ENCODE data around the gene PPP1R26. TPM values are rescaled to one million over a fixed set of nuclear protein-coding genes. Genes with fewer than 3 reads are reported as not detected.

PPP1R26 gene
- total RNA-seq, 4 donors from 2014 or later, result 10.0 to 31.1 (median 18.2) TPM

DNA sequence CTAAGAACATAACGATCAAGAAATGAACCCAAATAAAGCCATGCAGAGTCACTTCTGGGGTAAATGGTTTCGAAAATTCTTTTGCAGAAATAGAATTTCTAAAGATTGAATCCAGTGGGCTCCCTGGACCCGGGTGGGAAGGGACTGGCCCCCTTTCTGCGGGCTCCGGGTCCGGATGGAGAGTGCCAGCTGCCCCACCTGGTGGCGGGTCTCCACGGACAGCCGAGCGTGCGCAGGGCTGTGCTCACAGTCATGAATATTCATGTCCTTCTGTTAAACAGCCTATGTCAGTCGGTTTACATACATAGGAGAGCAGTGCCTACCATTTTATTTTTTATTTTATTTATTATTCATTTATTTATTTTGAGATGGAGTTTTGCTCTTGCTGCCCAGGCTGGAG, 4.7 kb upstream of the PPP1R26 start:
- Histone ChIP-seq H3K27me3 (peaks cover 0 to 6% (median 0%) of the 10 kb centered on the region in 4 donors), H3K4me1 (peaks cover 2 to 11% (median 9%) of the 10 kb centered on the region in 4 donors), H3K27ac (replicated peaks in 1 of 4) (no peak overlapping the region), H3K4me3 (no peak overlapping the region), H3K36me3 (no peaks in the 10 kb centered on the region), H3K9me3 (no peaks in the 10 kb centered on the region)
- intact Hi-C loops (cut with DNase I), result no loop called here
- TF ChIP-seq POLR2A (IDR thresholded peaks at IDR 0.05; ENCODE audit: low read depth) (no peak), CTCF (IDR thresholded peaks at IDR 0.05) (peak in 1 of 3 experiments; percentile 21), EP300 (IDR thresholded peaks at IDR 0.05) (no peak)
- DNase-seq (ENCODE audit: extremely low spot score), result no peak
- 27% methylated on average over 12 of the region's 12 CpGs for WGBS

DNA sequence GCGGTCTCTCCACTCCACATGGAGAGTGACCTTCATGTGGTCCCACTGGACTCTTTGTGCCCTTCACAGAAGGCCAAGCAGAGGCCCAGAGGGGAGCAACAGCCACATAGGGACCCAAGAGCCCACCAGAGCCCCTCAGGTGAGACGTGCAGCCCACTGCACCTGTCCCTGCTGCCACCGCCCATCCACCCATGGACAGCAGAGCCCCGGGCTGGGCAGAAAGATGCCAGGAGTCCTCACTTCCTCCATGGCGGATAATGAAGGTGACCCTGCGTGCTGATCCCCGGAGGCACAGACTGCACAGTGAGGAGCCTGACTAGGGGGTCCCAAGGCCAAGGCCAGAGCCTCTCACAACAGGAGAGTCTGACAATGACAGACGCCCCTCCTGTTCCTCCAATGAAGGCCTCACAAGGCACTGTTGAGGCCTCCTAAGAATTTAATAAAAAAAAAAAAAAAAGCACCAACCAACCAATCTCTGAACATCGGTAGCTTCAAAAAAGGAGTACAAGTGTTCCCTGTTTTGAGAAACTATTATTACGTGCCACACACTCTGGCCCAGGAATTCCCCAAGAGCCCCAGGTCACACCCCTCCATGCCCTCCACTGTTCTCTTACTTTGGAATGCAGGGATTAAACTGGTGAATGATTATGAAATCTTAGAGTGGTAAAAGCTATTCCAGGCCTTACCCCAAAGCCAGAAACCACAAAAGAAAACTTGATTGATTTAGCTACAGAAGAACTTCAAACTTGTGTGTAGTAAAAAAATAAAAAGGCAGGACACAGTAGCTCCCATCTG, 2.8 kb upstream of the PPP1R26 start:
- Histone ChIP-seq H3K27me3 (no peaks in the 10 kb centered on the region), H3K27ac (replicated peaks in 1 of 4) (no peak overlapping the region), H3K4me1 (peaks cover 12 to 23% (median 21%) of the 10 kb centered on the region in 4 donors), H3K4me3 (no peak overlapping the region), H3K36me3 (no peaks in the 10 kb centered on the region), H3K9me3 (no peaks in the 10 kb centered on the region)
- no peak for DNase-seq (ENCODE audit: extremely low spot score)
- TF ChIP-seq POLR2AphosphoS5 (IDR thresholded peaks at IDR 0.05) (no peak), EP300 (IDR thresholded peaks at IDR 0.05) (no peak), POLR2A (IDR thresholded peaks at IDR 0.05; ENCODE audit: low read depth) (no peak), CTCF (IDR thresholded peaks at IDR 0.05) (no peak)
- WGBS, result 90% methylated on average over 9 of the region's 10 CpGs
- intact Hi-C loops (cut with DNase I), result no loop called here

DNA sequence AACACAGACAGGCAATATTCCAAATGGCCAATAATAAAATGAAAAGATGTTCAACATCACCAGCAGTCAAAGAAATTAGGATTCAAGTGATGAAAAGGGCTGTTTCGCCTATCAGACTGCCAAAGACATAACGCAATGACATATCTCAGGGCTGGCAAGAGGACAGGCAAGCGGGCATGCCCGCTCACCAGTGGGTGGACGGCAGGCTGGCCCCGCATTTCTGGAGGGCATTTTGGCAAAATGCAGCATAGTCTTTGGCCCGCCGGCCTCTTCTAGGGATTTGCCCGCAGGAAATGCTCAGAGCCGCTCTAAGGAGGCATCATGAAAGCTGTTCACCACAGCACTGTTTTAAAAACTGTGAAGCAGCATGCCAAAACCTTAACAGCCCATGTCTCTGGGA, 1.4 kb upstream of the PPP1R26 start:
- no peak for TF ChIP-seq EP300 (IDR thresholded peaks at IDR 0.05)
- H3K4me3 ChIP-seq, result no peak overlapping the region
- intact Hi-C loops (cut with DNase I), result no loop called here
- no peak for DNase-seq (ENCODE audit: extremely low spot score)
- H3K4me1 ChIP-seq, result peaks cover 12 to 26% (median 21%) of the 10 kb centered on the region in 4 donors
- 71% methylated on average over 10 of the region's 10 CpGs for WGBS
- peak overlapping the region in 2 of 4 donors; percentile 77 to 90 for H3K27ac ChIP-seq (replicated peaks in 1 of 4)
- peaks cover 0 to under 1% (median 0%) of the 10 kb centered on the region in 4 donors for H3K36me3 ChIP-seq
- H3K27me3 ChIP-seq, result no peaks in the 10 kb centered on the region
- no peaks in the 10 kb centered on the region for H3K9me3 ChIP-seq

DNA sequence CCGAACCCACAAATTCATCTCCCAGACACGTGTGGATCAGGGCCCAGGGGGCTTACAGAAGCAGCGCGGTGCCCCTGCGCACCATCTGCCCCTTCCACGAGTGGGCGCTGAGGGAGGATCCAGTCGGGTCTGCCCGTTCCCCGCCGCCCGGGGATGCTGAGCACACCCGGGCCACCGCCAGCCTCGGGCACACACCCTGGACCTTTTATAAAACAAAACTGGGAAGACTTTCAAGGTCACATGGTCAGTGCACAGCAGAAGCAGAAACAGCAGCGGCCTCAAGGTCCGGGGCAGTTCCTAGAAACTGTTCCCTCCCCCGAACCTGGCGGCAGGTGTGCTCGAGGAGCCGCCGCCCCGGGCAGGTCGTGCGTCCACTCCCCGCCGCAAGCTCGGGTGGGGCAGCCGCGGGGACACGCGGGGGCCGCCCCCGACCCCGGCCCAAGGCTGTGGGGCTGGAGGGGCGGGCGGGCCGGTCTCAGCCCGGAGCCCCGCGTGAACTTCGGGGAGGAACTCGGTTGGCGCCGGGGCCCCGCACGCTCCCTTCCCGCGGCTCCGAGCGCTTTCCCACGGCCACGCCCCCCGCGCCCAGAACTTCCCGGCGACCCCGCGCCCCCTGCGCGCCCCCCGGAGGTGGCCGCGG, 633 bp upstream of the PPP1R26 start:
- H3K9me3 ChIP-seq, result no peaks in the 10 kb centered on the region
- H3K27ac ChIP-seq (replicated peaks in 1 of 4), result peak overlapping the region; percentile 71 to 90 (median 78)
- H3K27me3 ChIP-seq, result no peaks in the 10 kb centered on the region
- intact Hi-C loops (cut with DNase I), result no loop called here
- TF ChIP-seq CTCF (IDR thresholded peaks at IDR 0.05) (peak in 1 of 3 experiments; percentile 21), POLR2A (IDR thresholded peaks at IDR 0.05; ENCODE audit: low read depth) (no peak), POLR2AphosphoS5 (IDR thresholded peaks at IDR 0.05) (peak; percentile 35 to 52), EP300 (IDR thresholded peaks at IDR 0.05) (no peak)
- H3K4me1 ChIP-seq, result peaks cover 12 to 26% (median 21%) of the 10 kb centered on the region in 4 donors
- peak overlapping the region; percentile 75 to 82 (median 79) for H3K4me3 ChIP-seq
- 5% methylated on average over 31 of the region's 64 CpGs for WGBS
- peaks cover 1 to 8% (median 6%) of the 10 kb centered on the region in 4 donors for H3K36me3 ChIP-seq
- no peak for DNase-seq (ENCODE audit: extremely low spot score)

Measured in esophagus muscularis mucosa (tissue), 4 donors.